ENCODE data around the gene SPRTN.

- TF ChIP-seq CTCF (IDR thresholded peaks at IDR 0.05) (no peak), POLR2A (IDR thresholded peaks at IDR 0.05) (no peak)
Measured at GRCh38 chr1:231396643-231397042, 58.5 kb downstream of the SPRTN start.
